GM18519 (cell line): ENCODE results near the gene NDC80.
"Not testable (repeated sequence)": the region's sequence is repeated elsewhere in the genome, so short reads cannot be mapped to it uniquely, and the experiment has no call there.

Experiments
- ATAC-seq: cut with Tn5 transposase; IDR thresholded peaks from one replicate; pipeline ENCODE4 v1.9.1; 2021; ENCODE audit warnings: mild to moderate bottlenecking, moderate library complexity; ENCODE audit not compliant: unreplicated experiment, low FRiP score

Gene NDC80

GRCh38 chr18:2571200-2572170 lies at the start of gene NDC80, which contains the start of gene METTL4:
NDC80 (plus strand) TSS chr18:2571557; CDS start chr18:2572986, 1,429 bp downstream.
METTL4 (minus strand) TSS chr18:2571505; CDS start chr18:2567216, 4,289 bp downstream.
- peak; percentile 68 for ATAC-seq

GRCh38 chr18:2522112-2522511 lies 49.2 kb upstream of the NDC80 start:
- ATAC-seq = no peak

- ATAC-seq = not testable (repeated sequence)
Observed at GRCh38 chr18:2524794-2525198, 46.6 kb upstream of the NDC80 start.

GRCh38 chr18:2526329-2526728 lies 45.0 kb upstream of the NDC80 start:
- no peak for ATAC-seq

GRCh38 chr18:2529154-2529553 lies 42.2 kb upstream of the NDC80 start:
- ATAC-seq = no peak

- ATAC-seq = no peak
Observed at GRCh38 chr18:2531751-2532150, 39.6 kb upstream of the NDC80 start.

- no peak for ATAC-seq
Observed at GRCh38 chr18:2532797-2533196, 38.6 kb upstream of the NDC80 start.

GRCh38 chr18:2534906-2535305 lies 36.5 kb upstream of the NDC80 start:
- ATAC-seq = no peak

GRCh38 chr18:2535419-2535910 lies 35.9 kb upstream of the NDC80 start:
- no peak for ATAC-seq

GRCh38 chr18:2536063-2536462 lies 35.3 kb upstream of the NDC80 start:
- ATAC-seq = no peak

GRCh38 chr18:2536493-2536892 lies 34.9 kb upstream of the NDC80 start:
- no peak for ATAC-seq

GRCh38 chr18:2537296-2537695 lies 34.1 kb upstream of the NDC80 start:
- no peak for ATAC-seq

- no peak for ATAC-seq
Observed at GRCh38 chr18:2538236-2538635, 33.1 kb upstream of the NDC80 start.

GRCh38 chr18:2538844-2539243 lies 32.5 kb upstream of the NDC80 start:
- ATAC-seq = no peak

- ATAC-seq = no peak
Observed at GRCh38 chr18:2540575-2540974, 30.8 kb upstream of the NDC80 start.

GRCh38 chr18:2541925-2542563 lies 29.3 kb upstream of the NDC80 start:
- peak; percentile 80 for ATAC-seq

GRCh38 chr18:2545155-2545554 lies 26.2 kb upstream of the NDC80 start:
- no peak for ATAC-seq

- no peak for ATAC-seq
Observed at GRCh38 chr18:2547477-2548087, 23.8 kb upstream of the NDC80 start.

GRCh38 chr18:2549462-2549861 lies 21.9 kb upstream of the NDC80 start:
- no peak for ATAC-seq

GRCh38 chr18:2551425-2551824 lies 19.9 kb upstream of the NDC80 start:
- ATAC-seq = no peak

GRCh38 chr18:2554696-2555095 lies 16.7 kb upstream of the NDC80 start:
- ATAC-seq = no peak
